Astrocyte (in vitro differentiated cells and primary cell): ENCODE data around the gene DCLRE1A. TPM values are rescaled to one million over a fixed set of nuclear protein-coding genes. Genes with fewer than 3 reads are reported as not detected.
"Not testable (repeated sequence)": the region's sequence is repeated elsewhere in the genome, so short reads cannot be mapped to it uniquely, and the experiment has no call there.

ENCODE experiments used
- DNase-seq: peaks from one replicate; pipeline ENCODE4 v3.0.0-alpha.2; 2010; ENCODE audit warnings: low read depth
- FAIRE-seq: peaks from 2 replicates; lab custom pipeline; 2011; peaks lifted over from hg19 to GRCh38; lab: Jason Lieb, UNC
- H2AFZ ChIP-seq: 2 replicates; pipeline ENCODE4 v1.6.0; 2012; ENCODE audit warnings: low read depth, low read length, inconsistent platforms
- H3K27ac ChIP-seq: 2 replicates; pipeline ENCODE4 v1.5.1; 2011; ENCODE audit warnings: low read depth, low read length, inconsistent platforms
- H3K27me3 ChIP-seq: 2 replicates; pipeline ENCODE4 v1.6.0; 2011; ENCODE audit warnings: low read length, inconsistent platforms; ENCODE audit not compliant: insufficient read depth
- H3K36me3 ChIP-seq: 2 replicates; pipeline ENCODE4 v1.5.1; 2011; ENCODE audit warnings: low read length, inconsistent platforms; ENCODE audit not compliant: insufficient read depth
- H3K4me1 ChIP-seq: 2 replicates; pipeline ENCODE4 v1.5.1; 2011; ENCODE audit warnings: low read length, inconsistent platforms; ENCODE audit not compliant: insufficient read depth
- H3K4me2 ChIP-seq: 2 replicates; pipeline ENCODE4 v1.6.0; 2012; ENCODE audit warnings: low read length, inconsistent platforms
- H3K4me3 ChIP-seq: 2 replicates; pipeline ENCODE4 v1.5.1; 2011; ENCODE audit warnings: low read depth, mild to moderate bottlenecking, low read length, inconsistent platforms; ENCODE audit not compliant: insufficient read depth
- H3K79me2 ChIP-seq: 2 replicates; pipeline ENCODE4 v1.6.0; 2012; ENCODE audit warnings: mild to moderate bottlenecking, low read length, inconsistent platforms; ENCODE audit not compliant: insufficient read depth
- H3K9ac ChIP-seq: 2 replicates; pipeline ENCODE4 v1.6.0; 2012; ENCODE audit warnings: mild to moderate bottlenecking, low read length, inconsistent platforms
- H3K9me3 ChIP-seq: 2 replicates; pipeline ENCODE4 v1.5.1; 2012; ENCODE audit warnings: low read depth, mild to moderate bottlenecking, low read length, inconsistent platforms; ENCODE audit not compliant: insufficient read depth
- H4K20me1 ChIP-seq: 2 replicates; pipeline ENCODE4 v1.6.0; 2012; ENCODE audit warnings: low read length, inconsistent platforms; ENCODE audit not compliant: insufficient read depth
- H3K27ac Mint-ChIP-seq: one replicate; pipeline ENCODE4 v1.8.0; 2021; ENCODE audit warnings: mild to moderate bottlenecking, mixed read lengths; ENCODE audit not compliant: unreplicated experiment
- H3K27me3 Mint-ChIP-seq: one replicate; pipeline ENCODE4 v1.8.0; 2021; ENCODE audit warnings: low read depth, mixed read lengths; ENCODE audit not compliant: unreplicated experiment
- H3K36me3 Mint-ChIP-seq: one replicate; pipeline ENCODE4 v1.8.0; 2021; ENCODE audit warnings: low read depth, mixed read lengths; ENCODE audit not compliant: unreplicated experiment
- H3K4me1 Mint-ChIP-seq: one replicate; pipeline ENCODE4 v1.8.0; 2021; ENCODE audit warnings: low read depth, mixed read lengths; ENCODE audit not compliant: unreplicated experiment
- H3K4me3 Mint-ChIP-seq: one replicate; pipeline ENCODE4 v1.8.0; 2021; ENCODE audit warnings: mild to moderate bottlenecking, moderate library complexity, mixed read lengths; ENCODE audit not compliant: unreplicated experiment
- H3K9me3 Mint-ChIP-seq: one replicate; pipeline ENCODE4 v1.8.0; 2021; ENCODE audit warnings: mild to moderate bottlenecking, mixed read lengths; ENCODE audit not compliant: unreplicated experiment
- EZH2 ChIP-seq: IDR thresholded peaks from 2 replicates; pipeline ENCODE4 v1.6.1; 2012; ENCODE audit warnings: mild to moderate bottlenecking, low read length, inconsistent platforms; ENCODE audit not compliant: insufficient read depth
- total RNA-seq: library from RNA; stranded (reverse); gene quantifications from 2 replicates; pipeline ENCODE4 v1.2.1, GENCODE V29; 2021
- TF ChIP-seq, protein P1 (sequence below): IDR thresholded peaks from 2 replicates; pipeline ENCODE4 v1.5.1; 2011; ENCODE audit warnings: low read depth, mild to moderate bottlenecking, inconsistent platforms, low read length, moderate library complexity; ENCODE audit not compliant: insufficient read depth

DCLRE1A gene
- total RNA-seq, 1 donor from 2014 or later: 3.8 TPM

DNA sequence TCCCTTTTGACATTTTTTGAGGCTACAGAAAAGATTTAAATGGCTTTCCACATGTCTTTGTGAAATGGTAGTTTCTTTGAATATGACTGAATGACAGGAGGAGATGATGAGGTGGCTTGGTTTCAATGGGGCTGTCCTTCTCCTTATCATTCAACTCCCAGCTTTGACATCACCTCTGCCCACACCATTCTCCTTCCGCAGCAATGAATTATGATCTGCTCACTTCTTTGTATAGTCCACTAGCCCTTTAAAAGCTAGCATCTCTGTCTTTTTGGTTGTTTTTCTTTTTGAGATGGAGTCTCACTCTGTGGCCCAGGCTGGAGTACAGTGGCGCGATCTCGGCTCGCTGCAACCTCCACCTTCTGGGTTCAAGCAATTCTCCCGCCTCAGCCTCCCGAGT lies 31.7 kb downstream of the DCLRE1A start:
- Histone ChIP-seq H3K9ac (no peak overlapping the region), H3K4me1 (no peaks in the 10 kb centered on the region), H3K36me3 (no peaks in the 10 kb centered on the region), H3K9me3 (no peaks in the 10 kb centered on the region), H2AFZ (no peak overlapping the region), H3K4me2 (no peak overlapping the region), H4K20me1 (no peaks in the 10 kb centered on the region), H3K27me3 (no peaks in the 10 kb centered on the region), H3K79me2 (no peaks in the 10 kb centered on the region), H3K27ac (no peak overlapping the region), H3K4me3 (no peak overlapping the region)
- no peak overlapping the region for H3K4me3 Mint-ChIP-seq
- H3K9me3 Mint-ChIP-seq: no peaks in the 10 kb centered on the region
- H3K36me3 Mint-ChIP-seq: no peaks in the 10 kb centered on the region
- TF ChIP-seq, protein P1, sequence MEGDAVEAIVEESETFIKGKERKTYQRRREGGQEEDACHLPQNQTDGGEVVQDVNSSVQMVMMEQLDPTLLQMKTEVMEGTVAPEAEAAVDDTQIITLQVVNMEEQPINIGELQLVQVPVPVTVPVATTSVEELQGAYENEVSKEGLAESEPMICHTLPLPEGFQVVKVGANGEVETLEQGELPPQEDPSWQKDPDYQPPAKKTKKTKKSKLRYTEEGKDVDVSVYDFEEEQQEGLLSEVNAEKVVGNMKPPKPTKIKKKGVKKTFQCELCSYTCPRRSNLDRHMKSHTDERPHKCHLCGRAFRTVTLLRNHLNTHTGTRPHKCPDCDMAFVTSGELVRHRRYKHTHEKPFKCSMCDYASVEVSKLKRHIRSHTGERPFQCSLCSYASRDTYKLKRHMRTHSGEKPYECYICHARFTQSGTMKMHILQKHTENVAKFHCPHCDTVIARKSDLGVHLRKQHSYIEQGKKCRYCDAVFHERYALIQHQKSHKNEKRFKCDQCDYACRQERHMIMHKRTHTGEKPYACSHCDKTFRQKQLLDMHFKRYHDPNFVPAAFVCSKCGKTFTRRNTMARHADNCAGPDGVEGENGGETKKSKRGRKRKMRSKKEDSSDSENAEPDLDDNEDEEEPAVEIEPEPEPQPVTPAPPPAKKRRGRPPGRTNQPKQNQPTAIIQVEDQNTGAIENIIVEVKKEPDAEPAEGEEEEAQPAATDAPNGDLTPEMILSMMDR: no peak
- no peak for TF ChIP-seq EZH2
- no peaks in the 10 kb centered on the region for H3K4me1 Mint-ChIP-seq
- H3K27ac Mint-ChIP-seq: no peak overlapping the region
- FAIRE-seq (no peak), DNase-seq (no peak)
- peaks cover 19% of the 10 kb centered on the region for H3K27me3 Mint-ChIP-seq

GRCh38 chr10:113821306-113821705 lies 32.6 kb downstream of the DCLRE1A start:
- H3K27me3 ChIP-seq, H2AFZ ChIP-seq, H3K4me3 ChIP-seq, H3K36me3 ChIP-seq, H3K4me2 ChIP-seq, H3K27ac ChIP-seq, H3K9me3 ChIP-seq, H3K4me1 Mint-ChIP-seq, H3K27ac Mint-ChIP-seq, H3K36me3 Mint-ChIP-seq, H3K4me1 ChIP-seq, H3K9me3 Mint-ChIP-seq, DNase-seq, H4K20me1 ChIP-seq, FAIRE-seq, H3K79me2 ChIP-seq, H3K9ac ChIP-seq, H3K4me3 Mint-ChIP-seq: not testable (repeated sequence)
- peaks cover 22% of the 10 kb centered on the region for H3K27me3 Mint-ChIP-seq

DNA sequence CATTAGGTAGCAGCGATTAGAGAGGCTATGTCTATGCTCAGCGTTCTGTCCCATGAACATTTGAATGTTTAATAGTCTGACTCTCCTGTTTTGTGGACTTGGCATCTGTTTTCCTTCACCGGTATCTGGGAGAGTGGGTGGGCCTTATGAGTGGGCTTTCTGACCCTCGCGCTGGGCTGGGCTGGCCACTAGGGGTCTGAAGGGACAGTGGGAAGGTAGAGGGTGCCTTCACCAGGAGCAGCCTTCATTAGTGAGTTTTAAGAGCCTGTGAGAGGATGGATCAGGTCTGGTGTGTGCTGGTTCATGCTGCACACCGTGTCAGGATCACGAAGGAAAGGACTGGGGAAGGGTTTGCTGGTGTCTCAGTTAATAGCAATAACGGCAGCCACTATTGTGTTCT lies 33.4 kb downstream of the DCLRE1A start:
- FAIRE-seq: no peak
- TF ChIP-seq, protein P1: no peak
- TF ChIP-seq EZH2: no peak
- H3K4me2 ChIP-seq: no peak overlapping the region
- H4K20me1 ChIP-seq: no peaks in the 10 kb centered on the region
- Mint-ChIP-seq H3K4me3 (no peak overlapping the region), H3K4me1 (no peaks in the 10 kb centered on the region), H3K27ac (no peak overlapping the region), H3K9me3 (no peaks in the 10 kb centered on the region), H3K36me3 (no peaks in the 10 kb centered on the region), H3K27me3 (peaks cover 22% of the 10 kb centered on the region)
- no peaks in the 10 kb centered on the region for H3K9me3 ChIP-seq
- DNase-seq: no peak
- H3K4me1 ChIP-seq: no peaks in the 10 kb centered on the region
- no peaks in the 10 kb centered on the region for H3K79me2 ChIP-seq
- no peaks in the 10 kb centered on the region for H3K36me3 ChIP-seq
- H2AFZ ChIP-seq: no peak overlapping the region
- H3K27me3 ChIP-seq: no peaks in the 10 kb centered on the region
- H3K27ac ChIP-seq: no peak overlapping the region
- no peak overlapping the region for H3K9ac ChIP-seq
- no peak overlapping the region for H3K4me3 ChIP-seq
